ENCODE data around the gene MMP13. TPM values are rescaled to one million over a fixed set of nuclear protein-coding genes. Genes with fewer than 3 reads are reported as not detected.
"Not testable (repeated sequence)": the region's sequence is repeated elsewhere in the genome, so short reads cannot be mapped to it uniquely, and the experiment has no call there.

Gene MMP13
- 96.9 and 103 TPM in 2 replicates for total RNA-seq (2014; rRNA removed; shearing (Covaris generic))

DNA sequence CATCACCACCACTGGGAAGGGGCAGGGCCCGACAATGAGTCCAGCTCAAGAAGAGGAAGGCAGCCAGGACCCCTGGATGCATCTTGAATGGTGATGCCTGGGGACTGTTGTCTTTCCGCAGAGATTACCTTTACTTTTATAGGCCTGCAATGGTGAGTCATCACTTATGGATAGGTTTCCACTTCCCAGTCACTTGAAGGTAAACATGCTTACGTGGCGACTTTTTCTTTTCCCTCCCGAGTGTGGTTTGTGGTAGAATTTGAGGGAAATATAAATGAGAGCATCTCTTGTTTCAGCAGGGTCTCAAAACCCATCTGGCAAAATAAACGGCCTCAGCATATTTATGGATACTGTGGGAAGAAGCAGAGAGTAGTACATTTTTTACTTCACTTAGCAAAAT lies at the start of gene MMP13:
Gene MMP13 (minus strand): TSS at position 109 of the 400 bp plus-strand sequence. CDS start 27 bp downstream, at position 82.
- peak; percentile 88 for DNase-seq (ENCODE audit: low read depth)

DNA sequence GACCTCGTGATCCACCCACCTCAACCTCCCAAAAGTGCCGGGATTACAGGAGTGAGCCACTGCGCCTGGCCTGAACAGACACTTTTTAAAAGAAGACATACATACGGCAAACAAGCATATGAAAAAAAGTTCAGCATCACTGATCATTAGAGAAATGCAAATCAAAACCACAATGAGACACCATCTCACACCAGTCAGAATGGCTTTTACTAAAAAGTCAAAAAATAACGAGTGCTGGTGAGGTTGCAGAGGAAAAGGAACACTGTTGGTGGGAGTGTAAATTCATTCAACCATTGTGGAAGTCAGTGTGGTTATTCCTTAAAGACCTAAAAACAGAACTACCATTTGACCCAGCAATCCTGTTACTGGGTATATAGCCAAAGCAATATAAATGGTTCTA lies 48.7 kb upstream of the MMP13 start:
- DNase-seq (ENCODE audit: low read depth): not testable (repeated sequence)

DNA sequence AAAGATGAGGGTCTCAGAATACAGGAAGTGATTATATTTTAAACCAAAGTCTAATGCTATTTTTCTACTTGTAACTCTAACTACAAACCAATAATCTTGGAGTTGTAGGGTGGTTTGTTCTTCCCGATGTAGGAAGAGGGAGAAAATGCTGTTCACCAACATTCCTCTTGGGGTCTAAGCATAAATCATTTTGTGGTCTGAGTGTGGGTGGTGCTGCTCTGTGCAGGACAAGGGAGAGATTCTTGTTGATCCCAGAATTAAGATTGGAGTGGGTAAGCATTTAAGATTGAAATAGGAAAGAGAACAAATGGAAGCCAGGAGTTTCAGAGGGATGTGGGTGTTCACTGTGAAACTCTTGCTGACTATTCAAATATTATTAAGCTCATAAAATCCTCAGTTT lies 38.6 kb upstream of the MMP13 start:
- peak; percentile 41 for DNase-seq (ENCODE audit: low read depth)

DNA sequence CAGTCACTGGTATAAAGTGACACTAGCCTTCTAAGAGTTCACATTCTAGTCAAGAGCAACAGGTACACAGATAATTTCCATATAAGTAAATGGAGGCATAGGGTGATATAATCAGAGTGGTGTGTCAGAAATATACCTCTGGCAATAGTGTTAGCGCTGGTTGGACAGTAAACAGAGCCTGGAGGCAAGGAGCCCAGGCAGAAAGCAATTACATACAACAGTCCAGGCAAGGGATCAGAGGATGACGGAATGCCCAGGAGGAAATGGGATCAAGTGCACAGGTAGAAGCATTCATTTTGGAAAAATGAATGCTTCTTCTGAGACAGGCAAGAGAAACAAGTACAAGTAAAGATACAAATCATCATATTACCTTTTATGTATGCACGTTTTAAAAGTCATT lies 36.2 kb upstream of the MMP13 start:
- DNase-seq (ENCODE audit: low read depth): no peak

DNA sequence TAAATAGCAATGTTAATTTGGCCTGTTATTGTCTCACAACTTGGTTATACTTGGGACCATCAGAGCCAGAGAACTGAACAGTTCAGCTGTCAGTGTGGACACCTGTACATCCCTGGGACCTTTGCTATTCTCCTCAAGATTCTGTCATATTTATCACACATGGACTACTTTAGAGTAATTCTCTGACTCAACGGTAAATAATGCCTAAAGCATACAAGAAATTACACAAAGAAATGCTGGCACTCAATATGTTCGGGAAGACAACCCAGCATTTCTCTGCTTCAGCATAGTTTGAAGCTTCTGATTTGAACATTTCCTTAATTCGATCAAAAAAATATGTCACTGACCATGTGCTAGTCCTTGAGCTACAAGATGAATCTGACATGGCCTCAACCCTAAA lies 34.6 kb upstream of the MMP13 start:
- DNase-seq (ENCODE audit: low read depth): peak; percentile 37

DNA sequence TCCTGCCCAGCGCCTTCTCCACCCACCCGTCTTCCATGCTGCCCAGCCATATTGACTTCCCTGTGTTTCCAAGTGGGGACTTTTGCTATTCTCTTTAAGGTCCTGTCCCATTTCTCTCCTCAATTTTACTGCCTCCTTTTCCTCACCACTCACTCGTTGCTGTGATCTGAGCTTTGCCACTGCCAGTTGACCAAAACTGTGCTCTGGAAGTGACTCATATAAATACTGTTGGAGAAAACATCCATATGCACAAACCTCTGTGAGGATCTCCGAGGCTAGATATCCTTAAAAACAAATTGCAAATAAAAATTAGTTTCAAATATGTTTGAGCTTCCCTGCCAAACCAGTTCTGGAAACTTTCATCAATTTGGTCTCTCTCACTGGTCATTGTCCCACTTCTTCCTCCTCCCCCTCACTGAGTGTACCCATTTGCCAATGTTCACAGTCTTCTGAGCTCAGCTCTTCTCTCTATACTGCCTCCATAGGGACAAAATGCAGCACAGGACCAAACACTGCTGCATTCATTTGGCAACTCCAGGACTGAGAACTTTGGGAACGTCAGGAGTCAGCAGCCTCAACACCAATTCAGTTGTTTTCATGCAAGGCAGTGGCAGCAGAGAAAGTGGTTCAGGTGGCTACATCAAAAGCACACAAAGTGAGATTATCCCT lies 34.0 kb upstream of the MMP13 start:
- DNase-seq (ENCODE audit: low read depth): peak; percentile 72

DNA sequence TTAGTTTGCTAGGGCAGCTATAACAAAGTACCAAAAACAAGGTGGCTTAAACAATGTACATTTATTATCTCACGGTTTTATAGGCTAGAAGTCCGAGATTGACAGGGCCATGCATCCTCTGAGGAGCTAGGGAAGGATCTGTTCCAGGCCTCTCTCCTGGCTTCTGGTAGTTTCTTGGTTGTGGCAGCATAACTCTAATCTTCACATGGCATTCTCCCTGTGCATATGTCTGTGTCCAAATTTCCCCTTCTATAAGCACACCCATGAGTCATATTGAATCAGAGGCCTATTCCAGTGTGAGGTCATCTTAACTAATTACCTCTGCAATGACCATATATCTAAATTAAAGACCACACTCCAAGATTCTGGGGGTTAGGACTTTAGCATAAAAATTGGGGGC lies 31.3 kb upstream of the MMP13 start:
- DNase-seq (ENCODE audit: low read depth): peak; percentile 56

DNA sequence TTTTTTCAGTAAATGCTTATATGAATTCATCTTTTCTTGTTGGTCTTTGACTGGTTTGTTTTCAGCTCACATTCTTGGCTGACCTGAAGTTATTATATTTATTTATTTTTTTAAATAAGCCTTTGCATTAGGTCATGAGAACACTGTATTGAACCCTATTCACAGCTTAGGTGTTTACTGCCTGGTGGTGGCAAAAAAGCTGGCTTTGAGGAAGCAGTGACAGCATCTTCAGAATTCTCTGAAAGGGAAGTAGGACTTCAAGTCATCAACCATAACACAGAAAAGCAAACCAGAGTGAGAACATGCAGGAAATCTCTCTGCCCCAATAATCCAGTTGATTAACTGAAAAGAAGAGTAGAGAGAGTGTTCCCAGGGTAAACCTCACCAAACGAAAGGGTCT lies 30.3 kb upstream of the MMP13 start:
- DNase-seq (ENCODE audit: low read depth): no peak

DNA sequence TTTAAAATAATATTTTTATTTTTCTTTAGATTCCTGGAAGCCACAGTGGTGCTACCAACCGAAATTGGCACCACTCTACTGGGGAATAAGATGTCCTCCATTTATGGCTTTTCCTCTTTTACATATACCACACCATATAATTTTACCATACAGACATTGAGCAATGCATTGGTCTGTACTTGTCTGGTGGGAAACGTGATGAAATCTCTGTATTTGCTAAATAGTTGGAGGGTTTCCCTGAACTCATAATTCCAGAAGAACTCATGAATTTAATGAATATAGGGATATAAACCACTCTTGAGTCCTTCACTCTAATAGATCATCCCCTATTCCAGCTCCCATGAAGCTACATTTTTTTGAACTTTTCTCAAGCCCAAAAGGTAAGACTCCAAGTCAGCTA lies 28.0 kb upstream of the MMP13 start:
- no peak for DNase-seq (ENCODE audit: low read depth)

DNA sequence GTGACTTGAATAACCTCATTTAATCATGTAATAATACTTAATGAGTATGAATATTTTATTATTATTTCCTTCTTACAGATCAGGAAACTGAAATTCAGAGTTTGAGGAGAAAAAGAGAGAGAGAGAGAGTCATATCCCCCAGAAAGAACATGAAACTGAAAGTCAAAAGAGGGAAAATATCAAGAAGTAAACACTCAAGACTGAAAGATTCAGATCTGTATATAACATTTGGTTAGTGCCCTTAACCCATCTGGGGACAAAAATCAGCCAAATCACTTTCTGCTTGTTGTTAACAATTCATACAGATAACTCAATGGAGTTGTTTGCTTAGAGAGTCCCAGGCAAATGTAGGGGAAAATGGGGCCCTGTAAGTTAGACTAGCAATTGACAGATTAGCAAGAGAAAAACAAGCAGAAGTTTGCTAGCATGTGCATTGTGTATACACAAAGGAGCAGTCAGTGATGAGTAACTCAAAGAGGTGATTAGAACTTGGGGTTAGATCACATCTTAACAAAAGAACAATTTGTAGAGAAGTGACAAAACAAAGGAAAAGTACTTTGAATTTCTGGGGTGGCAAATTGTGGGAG lies 25.9 kb upstream of the MMP13 start:
- DNase-seq (ENCODE audit: low read depth): peak; percentile 37

DNA sequence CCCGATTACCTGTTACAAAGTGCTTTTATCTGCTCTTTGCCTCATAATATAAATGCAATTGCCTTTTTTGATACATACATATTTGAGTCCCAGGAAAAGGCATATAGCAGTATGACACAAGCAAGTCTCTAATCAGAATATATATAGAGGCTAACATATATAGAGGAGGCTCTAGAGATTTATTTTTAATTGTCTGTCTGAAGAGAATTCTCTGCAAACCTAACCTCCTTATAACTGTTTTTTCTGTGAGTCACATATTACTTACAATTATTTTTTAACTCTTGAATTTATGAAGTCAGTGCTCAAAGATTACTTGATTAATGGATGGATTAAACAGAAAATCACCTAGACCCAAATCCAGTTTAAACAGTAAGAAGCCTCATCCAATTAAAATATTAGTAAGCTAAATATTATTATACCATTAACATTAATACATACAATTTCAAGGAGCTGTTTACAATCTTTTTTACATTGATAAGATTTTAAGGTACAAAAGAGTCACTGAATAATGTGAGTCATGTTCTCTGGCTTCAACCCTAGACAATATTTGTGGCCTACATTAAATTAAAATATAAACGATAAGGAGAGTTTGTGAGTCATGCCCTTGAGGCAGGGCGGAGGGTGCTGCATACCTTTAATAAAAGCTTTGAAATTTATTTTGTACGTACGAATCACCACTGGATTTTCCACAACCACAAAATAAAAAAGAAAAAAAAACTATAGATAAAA lies 19.2 kb upstream of the MMP13 start:
- peak; percentile 90 for DNase-seq (ENCODE audit: low read depth)

DNA sequence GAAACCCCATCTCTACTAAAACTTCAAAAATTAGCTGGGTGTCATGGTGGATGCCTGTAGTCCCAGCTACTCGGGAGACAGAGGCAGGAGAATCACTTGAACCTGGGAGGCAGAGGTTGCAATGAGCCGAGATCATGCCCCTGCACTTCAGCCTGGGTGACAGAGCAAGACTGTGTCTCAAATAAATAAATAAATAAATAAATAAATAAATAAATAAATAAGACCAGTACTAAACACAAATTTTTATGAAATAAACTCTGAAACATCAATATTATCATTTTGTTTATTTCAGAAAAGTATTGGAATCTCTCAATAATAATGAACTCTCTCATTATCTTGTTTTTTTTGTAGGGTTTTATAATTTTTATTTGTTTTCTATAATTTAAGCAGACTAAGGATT lies 18.2 kb upstream of the MMP13 start:
- not testable (repeated sequence) for DNase-seq (ENCODE audit: low read depth)

DNA sequence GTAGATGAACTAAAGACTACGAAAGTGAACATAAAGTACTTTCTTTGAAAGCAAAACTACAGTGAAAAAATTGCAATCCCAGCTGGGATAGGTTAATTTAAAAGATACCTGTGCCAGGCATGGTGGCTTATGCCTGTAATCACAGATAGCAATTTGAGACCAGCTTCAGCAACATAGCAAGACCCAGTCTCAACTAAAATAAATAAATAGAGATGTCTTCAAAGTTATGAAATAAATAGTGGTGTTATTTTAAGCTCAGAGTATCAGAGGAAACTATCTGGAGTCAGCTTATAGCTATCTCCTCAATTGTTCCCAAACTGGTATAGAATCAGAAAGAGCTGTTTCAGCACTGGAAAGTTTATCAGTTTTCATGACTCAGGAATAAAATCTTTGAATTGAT lies 17.3 kb upstream of the MMP13 start:
- no peak for DNase-seq (ENCODE audit: low read depth)

DNA sequence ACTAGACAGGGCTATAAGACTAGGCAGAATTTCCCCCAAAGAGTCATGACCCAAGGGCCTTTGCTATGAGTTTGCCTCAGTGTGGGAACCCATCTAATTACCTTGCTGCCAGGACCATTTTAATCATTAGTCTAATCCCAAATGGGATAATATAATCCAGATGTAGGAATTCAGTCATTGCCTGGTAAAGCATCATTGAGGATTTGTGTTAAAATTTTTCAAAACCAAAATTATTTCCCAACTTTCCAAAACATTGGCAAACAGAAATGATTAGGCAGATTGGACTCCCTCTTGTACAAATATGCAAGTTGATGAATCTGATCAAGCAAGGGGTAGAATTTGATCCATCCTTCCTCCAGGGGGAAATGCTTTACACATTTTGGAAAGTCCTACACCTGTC lies 16.2 kb upstream of the MMP13 start:
- peak; percentile 16 for DNase-seq (ENCODE audit: low read depth)

DNA sequence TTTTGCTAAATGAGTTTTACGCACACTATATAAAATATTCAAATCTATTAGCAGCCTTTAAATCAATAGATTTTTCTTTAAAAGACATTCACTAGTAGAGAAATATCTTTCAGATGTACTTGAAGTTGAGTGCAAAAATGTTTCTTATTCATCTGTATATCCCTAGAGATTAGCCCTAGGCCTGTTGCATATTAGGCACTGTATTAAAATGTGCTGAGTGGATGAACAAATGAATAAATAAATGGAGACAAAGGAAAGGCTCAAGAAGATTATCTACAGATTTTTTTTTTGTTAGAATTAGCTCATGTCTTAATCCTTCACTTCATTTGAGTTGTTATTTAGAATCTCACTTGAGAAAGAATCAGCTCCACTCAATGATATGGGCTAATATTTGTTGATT lies 12.0 kb upstream of the MMP13 start:
- no peak for DNase-seq (ENCODE audit: low read depth)

DNA sequence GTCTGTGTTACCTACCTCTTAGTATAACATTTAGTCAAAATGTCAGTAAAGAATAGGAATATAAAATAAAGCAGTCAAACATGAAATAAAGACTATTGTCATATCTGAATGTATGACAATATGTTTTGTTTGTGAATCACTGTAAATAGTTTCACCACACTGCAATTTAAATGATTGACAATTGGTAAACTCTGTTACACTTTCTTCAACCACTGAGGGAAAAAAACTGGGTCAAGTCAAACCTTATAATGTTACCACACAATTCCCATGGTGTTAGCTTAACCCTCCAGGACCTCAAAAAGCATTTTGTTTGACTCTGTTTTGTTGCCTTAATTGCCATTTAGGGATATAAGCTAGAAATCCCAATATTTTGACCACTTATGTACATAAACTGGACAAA lies 10.5 kb upstream of the MMP13 start:
- DNase-seq (ENCODE audit: low read depth): no peak

DNA sequence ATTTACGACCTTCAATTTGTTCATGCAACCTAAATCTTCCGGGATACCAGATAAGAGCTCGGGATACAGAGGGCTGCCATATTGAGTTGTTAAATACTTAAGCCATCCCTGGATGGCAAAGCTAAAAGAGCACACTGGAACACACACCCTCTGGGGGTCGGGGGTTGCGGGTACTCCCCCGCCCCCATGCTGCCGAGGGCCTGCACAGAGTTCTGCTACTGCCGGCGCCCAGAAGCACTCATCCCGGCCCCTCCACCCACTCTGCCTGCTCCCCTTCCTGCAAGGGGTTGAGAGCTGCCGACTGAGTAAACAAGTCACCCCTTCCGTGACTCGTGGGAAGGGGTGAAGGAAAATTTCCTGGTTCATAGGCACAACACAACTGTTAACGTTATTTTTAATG lies 9.3 kb upstream of the MMP13 start:
- no peak for DNase-seq (ENCODE audit: low read depth)

DNA sequence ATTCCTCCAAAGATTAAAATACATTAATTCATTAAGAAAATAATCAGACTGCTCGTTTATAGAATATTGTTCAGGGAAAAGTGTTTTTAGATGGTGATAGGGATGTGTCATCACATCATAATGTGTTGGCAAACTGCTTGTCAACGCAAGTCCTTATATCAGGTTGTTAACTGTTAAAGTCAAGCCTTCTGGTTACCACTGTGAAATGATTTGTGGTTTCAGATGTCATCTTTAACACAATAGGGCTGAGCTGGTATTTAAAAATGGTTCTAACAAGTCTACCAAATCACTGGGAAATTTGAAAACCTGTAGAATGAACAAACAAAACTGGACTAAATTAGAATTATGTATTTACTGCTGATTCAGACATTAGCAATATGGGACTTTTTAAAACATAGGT lies 2.4 kb upstream of the MMP13 start:
- peak; percentile 72 for DNase-seq (ENCODE audit: low read depth)

DNA sequence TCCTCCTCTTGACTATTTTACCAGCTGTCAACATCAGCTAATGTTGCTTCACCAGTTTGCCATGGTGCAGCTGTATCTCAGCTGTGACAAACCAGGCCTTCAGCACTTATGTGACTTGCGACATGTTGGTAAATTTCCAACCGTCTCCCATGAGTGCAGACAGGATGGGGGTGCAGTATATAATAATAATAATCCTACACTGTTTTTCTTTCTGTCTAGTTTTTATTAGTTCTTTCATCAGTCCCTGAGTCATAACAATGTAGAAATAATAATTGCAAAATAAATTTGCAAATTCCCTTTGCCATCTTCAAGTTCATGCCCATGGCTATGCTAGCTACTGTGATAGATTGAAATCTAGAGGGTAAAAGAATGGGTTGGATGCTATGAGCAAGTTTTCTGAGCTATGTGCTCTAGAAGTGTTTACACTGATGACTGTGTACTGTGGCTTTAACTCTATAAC lies 4.9 kb downstream of the MMP13 start:
- peak; percentile 23 for DNase-seq (ENCODE audit: low read depth)

DNA sequence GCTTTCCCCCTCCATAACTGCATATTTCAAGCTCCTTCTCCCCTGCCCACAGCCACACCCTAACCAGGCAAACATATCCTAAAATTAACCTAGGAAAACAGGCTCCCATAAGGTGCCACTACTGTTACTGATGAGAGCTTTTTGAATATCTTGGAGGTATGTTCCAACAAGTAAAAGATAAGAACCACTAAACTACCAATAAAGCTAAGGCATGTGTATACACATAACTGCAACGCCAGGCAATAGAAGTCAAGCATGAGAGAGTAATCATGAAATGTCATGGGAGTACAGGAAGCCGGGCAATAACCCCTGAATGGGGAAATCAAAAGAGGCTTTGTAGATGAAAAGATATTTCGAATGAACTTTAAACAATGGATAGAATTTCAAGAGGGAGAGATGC lies 9.3 kb downstream of the MMP13 start:
- no peak for DNase-seq (ENCODE audit: low read depth)

DNA sequence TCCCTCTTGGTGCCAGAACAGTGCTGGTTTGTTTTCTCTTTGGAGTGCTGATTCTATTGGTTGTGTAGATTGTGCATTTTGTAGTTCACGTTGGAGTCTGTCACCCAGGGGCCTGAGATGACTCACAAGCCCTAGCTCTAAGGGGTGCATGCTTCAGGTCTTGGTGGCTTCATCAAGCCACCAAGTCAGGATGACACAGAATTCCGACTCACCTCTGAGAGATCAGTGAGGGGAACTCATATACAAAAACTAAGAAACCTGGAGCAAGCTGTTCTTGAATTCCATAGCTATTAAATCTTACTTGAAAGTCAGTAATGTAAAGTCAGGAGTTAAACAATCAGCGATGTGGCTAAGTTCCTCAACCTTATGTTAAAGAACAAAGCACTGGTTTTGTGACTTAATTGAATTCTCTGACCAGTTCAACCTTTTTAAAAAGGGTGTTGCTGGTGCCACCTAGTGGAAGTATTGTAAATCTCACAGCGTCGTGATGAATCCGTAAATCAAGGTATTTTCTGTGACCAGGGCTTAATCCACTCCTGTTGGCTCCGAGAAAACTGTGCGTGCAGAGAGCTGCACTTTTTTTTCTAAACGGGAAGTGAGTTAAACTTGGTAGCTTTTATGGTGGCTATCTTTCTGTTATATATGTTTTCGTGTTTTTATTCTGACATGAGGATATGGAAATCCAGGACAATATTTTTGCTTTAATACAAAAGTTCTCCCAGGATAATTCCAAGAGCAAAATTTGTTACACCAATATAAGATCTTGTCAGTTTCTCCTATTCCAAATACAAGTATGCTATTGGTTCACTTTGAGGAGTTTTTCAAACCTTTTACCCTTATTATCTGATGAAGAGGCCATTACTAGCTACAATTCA lies 14.6 kb downstream of the MMP13 start:
- peak; percentile 81 for DNase-seq (ENCODE audit: low read depth)

Measured in M059J (cell line).